GM08714 (cell line): Measurements from ENCODE around the gene EPS8L2.

Experiments
- H3K4me3 ChIP-seq: fragments of 200-500 bp; sonication (Bioruptor generic); 2 replicates; pipeline ENCODE4 v1.5.1; 2014; ENCODE audit warnings: mild to moderate bottlenecking, low read length, inconsistent platforms
- ZNF274 ChIP-seq: IDR thresholded peaks from 2 replicates; pipeline ENCODE4 v1.6.1; 2012; ENCODE audit warnings: mild to moderate bottlenecking, low read depth, low read length

EPS8L2 gene

GRCh38 chr11:693887-694562, 12.0 kb upstream of the EPS8L2 start:
- peak overlapping the region; percentile 69 for H3K4me3 ChIP-seq
- TF ChIP-seq ZNF274: no peak

DNA sequence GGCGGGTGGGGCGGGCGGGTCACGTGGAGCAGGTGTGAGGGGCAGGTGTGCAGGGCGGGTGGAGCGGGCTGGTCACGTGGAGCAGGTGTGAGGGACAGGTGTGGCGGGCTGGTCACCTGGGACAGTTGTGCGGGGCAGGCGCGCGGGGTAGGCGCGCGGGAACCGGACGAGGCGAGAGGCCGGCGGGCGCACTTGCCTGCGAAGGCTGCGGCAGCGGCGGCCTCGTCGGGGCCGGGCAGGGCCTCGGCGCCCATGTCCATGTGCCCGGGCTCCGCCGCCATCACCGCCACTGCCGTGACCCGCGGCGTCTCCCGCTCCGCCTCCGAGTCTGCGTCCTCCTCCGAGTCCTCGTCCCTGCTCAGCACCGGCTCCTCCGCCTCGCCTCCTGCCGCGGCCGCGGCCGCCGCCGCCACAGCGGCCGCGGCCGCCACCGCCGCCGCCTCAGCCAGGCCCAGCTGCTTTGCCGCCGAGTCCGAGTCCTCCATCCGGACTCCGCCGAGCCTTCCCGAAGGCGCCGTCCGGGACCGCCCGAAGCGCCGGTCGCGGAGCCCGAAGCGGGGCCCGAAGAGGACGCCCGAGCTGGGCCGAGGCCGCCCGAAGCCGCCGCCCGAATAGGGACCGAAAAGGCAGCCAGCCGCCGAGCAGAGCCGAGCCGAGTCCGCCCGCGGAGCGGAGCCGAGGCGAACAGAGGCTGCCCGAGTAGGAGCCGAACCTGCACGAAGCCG, 11.3 kb upstream of the EPS8L2 start, which contains the start of gene DEAF1:
DEAF1 (minus strand) TSS at position 660 of the 725 bp plus-strand sequence; CDS start at position 485, 175 bp downstream.
- peak within 1 kb of the TSS; percentile 85 for H3K4me3 ChIP-seq
- TF ChIP-seq ZNF274: no peak

- H3K4me3 ChIP-seq: peak overlapping the region; percentile 85; the same call in 1 of the 2 replicates
- no peak for TF ChIP-seq ZNF274
These were observed 10.8 kb upstream of the EPS8L2 start for GRCh38 chr11:695288-695537.

GRCh38 chr11:695538-696248, 10.3 kb upstream of the EPS8L2 start, which contains the start of gene TMEM80:
TSS of gene TMEM80 (plus strand) at chr11:695816. CDS start at chr11:695828, 12 bp downstream.
- no peak for TF ChIP-seq ZNF274
- peak within 1 kb of the TSS; percentile 85 for H3K4me3 ChIP-seq

- H3K4me3 ChIP-seq: peak overlapping the region; percentile 85; the same call in 1 of the 2 replicates
- no peak for TF ChIP-seq ZNF274
These were observed 9.0 kb upstream of the EPS8L2 start for GRCh38 chr11:696955-697491.

GRCh38 chr11:697811-698311, 8.2 kb upstream of the EPS8L2 start:
- H3K4me3 ChIP-seq: no peak overlapping the region
- TF ChIP-seq ZNF274: no peak

- no peak overlapping the region for H3K4me3 ChIP-seq
- no peak for TF ChIP-seq ZNF274
These were observed 7.4 kb upstream of the EPS8L2 start for GRCh38 chr11:698493-699115.

DNA sequence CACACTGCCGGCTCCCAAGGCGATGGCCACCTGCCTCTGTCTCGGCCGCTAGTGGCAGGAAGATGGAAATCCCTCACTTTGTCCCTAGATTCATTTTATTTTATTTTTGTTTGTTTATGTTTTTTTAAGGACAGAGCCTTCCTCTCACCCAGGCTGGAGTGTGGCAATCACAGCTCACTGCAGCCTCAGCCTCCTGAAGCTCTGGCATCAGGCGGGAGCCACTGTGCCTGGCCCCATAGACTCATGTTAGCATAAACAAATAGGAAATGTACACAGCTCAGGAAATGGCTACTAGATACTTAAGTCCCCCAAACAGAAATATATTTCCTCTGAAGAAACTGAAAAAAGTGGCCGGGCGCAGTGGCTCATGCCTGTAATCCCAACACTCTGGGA, 6.9 kb upstream of the EPS8L2 start:
- no peak overlapping the region for H3K4me3 ChIP-seq
- no peak for TF ChIP-seq ZNF274

- no peak overlapping the region for H3K4me3 ChIP-seq
- no peak for TF ChIP-seq ZNF274
These were observed 6.3 kb upstream of the EPS8L2 start for GRCh38 chr11:699753-700152.

DNA sequence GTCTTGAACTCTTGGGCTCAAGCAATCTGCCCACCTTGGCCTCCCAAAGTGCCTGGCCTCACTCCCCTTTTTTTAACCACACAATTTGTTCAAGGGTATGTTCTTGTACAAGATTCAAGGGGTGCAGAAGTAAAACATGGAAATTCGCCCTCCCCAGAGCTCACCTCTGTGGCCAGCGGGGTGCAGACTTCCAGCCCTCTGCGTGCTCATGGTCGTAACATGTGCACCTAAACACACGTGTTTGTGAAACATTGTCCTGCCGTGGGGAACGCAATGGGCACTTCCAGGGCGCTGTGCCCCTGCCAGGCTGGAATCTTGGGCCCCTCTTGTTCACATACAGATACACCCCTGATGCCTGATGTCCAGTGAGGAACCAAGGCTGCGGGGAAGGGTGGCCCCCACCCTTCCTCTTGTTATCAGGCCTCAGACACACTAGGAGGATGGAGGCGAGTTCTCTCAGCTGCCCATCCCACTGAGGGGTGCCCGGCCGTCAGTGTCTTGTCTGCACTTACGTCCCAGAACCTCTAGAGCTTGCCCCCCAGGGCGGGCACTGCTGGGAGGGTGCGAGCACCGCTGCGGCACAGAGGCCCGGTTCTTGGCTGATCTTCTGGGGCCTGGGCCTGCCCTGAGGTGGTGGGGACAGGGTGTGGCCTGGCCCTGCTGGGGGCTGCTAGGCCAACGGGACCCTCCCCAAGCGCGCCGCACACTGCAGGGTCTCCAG, 4.1 kb upstream of the EPS8L2 start:
- no peak overlapping the region for H3K4me3 ChIP-seq
- no peak for TF ChIP-seq ZNF274

DNA sequence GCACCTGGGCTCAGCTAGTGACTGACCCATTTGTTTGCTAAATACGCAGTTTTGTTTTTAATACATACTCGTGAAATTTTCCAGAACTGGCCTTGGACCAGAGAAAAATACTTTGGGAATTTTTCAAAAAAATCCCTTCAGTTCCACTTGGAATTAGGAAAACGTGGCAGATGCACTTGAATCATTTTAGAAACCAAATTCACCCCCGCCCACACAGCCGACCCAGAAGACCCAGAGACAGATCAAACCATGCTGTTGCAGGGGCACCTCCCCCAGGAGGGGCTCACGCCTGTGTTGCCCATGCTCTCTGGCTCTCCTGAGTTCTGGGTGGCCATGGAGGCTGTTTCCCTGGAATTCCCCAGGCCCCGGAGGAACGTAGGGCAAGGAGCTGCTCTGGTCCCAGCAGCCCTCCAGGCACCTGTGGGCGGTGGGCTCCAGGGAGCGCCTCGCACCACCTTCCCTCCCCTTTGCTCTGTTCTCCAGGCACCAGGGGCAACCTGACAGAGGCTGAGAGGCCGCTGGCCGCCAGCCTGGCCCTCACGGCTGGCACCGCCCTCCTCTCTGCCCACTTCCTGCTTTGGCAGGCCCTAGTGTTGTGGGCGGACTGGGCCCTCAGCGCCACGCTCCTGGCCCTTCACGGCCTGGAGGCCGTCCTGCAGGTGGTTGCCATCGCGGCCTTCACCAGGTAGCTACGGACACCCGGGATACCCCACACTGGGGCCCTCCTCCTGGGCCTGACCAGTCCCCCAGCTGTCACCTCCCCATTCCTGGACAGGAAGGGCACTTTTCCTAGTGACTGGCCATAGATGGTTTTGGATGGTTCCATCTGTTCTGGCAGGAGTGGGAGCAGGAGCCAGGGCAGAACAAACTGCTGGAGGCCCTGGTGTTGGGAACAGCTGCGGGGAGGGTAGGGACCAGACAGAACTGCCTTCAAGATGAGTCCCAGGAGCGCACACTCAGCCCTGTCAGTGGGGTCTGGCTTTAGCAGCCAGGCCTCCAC, 3.3 kb upstream of the EPS8L2 start:
- no peak overlapping the region for H3K4me3 ChIP-seq
- no peak for TF ChIP-seq ZNF274

DNA sequence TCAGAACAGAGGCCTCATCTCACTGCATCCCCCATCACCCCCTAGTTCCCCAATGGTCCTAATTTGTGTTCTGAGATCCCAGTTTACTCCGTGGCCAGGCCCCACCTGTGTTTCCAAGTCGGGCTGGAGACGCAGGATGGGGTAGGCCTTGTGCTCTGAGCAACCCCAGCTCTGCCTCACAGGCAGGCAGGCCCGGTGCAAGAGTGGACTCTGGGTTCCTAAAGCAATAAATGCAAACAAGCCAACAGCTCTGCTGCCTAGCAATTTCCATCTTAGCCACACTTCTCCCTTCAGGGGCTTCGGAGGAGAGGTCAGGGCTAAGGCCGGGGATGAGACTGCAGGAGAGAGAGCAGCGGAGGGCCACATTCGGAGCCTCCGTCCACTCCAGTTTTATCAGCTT, 2.5 kb upstream of the EPS8L2 start:
- H3K4me3 ChIP-seq: no peak overlapping the region

More for the DNA sequence above, 2.5 kb upstream of the EPS8L2 start:
- no peak for TF ChIP-seq ZNF274
